Psoas muscle (tissue), 8 donors: ENCODE results near the gene GALNT12. TPM values are rescaled to one million over a fixed set of nuclear protein-coding genes. Genes with fewer than 3 reads are reported as not detected.

Experiments
- ATAC-seq, 4 donors: fragments of 200-7000 bp; cut with Tn5 transposase; one replicate each; pipeline ENCODE4 v1.9.1; 2020; ENCODE audit warnings: moderate library complexity in 3 of 4, mild to moderate bottlenecking in 2 of 4
- DNase-seq, 2 donors: peaks; one replicate each; pipeline ENCODE4 v3.0.0-alpha.2; 2020
- H3K27ac ChIP-seq: fragments of 200-600 bp; one replicate; pipeline ENCODE4 v1.8.0; 2022
- H3K27me3 ChIP-seq, 3 donors: fragments of 200-600 bp in 1 of 3; one replicate each; pipeline versions ENCODE4 v1.6.1 to v1.8.0; 2013 to 2022; ENCODE audit warnings: low read length in 2 of 3, mild to moderate bottlenecking in 2 of 3, moderate library complexity in 1 of 3; ENCODE audit not compliant: insufficient read depth in 3 of 3
- H3K36me3 ChIP-seq, 2 donors: fragments of 200-600 bp in 1 of 2; one replicate each; pipeline versions ENCODE4 v1.6.1 to v1.8.0; 2013 to 2022; ENCODE audit warnings: low read depth in 1 of 2, mild to moderate bottlenecking in 1 of 2, moderate library complexity in 1 of 2; ENCODE audit not compliant: insufficient read depth in 1 of 2
- H3K4me1 ChIP-seq: fragments of 200-600 bp; one replicate; pipeline ENCODE4 v1.8.0; 2022
- H3K4me3 ChIP-seq: fragments of 200-600 bp; one replicate; pipeline ENCODE4 v1.8.0; 2022; ENCODE audit warnings: mild to moderate bottlenecking
- H3K9me3 ChIP-seq: fragments of 200-600 bp; one replicate; pipeline ENCODE4 v1.8.0; 2022
- WGBS, 3 donors: extraction: QIAGEN DNeasy Blood & Tissue Kit; methylation state at CpG; one replicate each; pipeline versions ENCODE4 v1.1.6 to v1.1.7; 2013; 5-methylcytosine and 5-hydroxymethylcytosine counted together
- intact Hi-C, 2 donors: fragments of 100-400 bp; cut with DNase I; formaldehyde crosslinking; loops; one replicate each; pipeline versions ENCODE4 v1.11.0 to v1.14.2; 2022
- polyA plus RNA-seq, 3 donors: library from polyadenylated mRNA; stranded (reverse); fragments of 200-250 nt; gene quantifications; one replicate each; pipeline ENCODE4 v1.2.3, GENCODE V29; 2013
- total RNA-seq, 4 donors: library from RNA; stranded (reverse); fragmentation: NEBNext Ultra II Directional in 2 of 4; extraction: Animal tissue kit (Norgen Biotek cat#: 25700) in 2 of 4; gene quantifications; one replicate each; pipeline versions ENCODE4 v1.2.1 to v1.2.4, GENCODE V29; 2021 to 2023
- TF ChIP-seq, protein P1 (sequence below): fragments of 200-600 bp; IDR thresholded peaks from one replicate; pipeline ENCODE4 v1.8.0; 2022; ENCODE audit warnings: antibody characterized with exemption
- donor health status: healthy with polysubstance abuse.
- donor health status: DM: no; HTN: no; CAD: no; lungs with moderate emphysema.
- donor health status: Bipolar disorder and iron deficiency.
- donor health status: healthy.
- donor health status: DM: yes; HTN: yes; CAD: no.
- donor health status: DM: no; HTN: no; CAD: no.
- donor health status: DM: no; HTN: no; CAD: no.
- donor health status: DM: yes; HTN: yes; CAD: no.

Gene GALNT12
- total and polyA plus RNA-seq, 7 donors = 0.12 to 0.32 (median 0.28) TPM; not detected in 1

DNA sequence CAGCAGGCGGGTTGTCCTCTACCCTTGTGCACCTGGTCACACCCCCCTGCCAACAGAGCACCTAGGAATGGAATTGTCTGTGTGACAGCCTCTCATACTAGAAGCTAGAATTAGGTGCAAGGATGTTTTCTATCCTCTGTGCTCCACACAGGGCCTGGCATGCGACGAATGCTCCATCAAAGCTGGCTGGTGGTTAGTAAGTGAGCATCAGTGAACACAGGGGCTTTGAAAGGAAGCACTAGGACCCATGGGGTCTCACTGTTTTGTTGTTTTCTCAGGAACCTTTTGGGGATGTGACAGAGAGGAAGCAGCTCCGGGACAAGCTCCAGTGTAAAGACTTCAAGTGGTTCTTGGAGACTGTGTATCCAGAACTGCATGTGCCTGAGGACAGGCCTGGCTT lies 32.3 kb downstream of the GALNT12 start:
- 58 to 80% (median 60%) methylated on average over 4 of the region's 4 CpGs for WGBS, 3 donors
- intact Hi-C loops = no loop called here

DNA sequence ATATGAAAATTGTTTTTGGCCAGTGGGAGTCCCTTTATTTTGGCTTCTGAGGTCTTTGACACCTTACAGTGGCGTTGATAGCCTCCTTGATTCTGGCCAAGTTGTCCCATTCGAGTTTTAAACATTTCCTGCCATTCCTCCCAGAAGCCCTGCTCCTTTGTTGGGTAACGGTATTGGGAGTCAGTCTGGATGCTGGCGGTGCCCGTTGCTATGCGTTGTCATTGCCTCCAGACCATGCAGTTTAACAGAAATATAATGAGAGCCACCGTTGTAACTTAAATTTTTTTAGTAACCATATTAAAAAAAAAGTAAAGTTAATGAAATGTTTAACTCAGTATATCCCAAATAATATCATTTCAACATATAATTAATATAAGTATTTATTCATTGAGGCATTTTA lies 35.0 kb downstream of the GALNT12 start:
- H3K9me3 ChIP-seq = no peaks in the 10 kb centered on the region
- DNase-seq (no peak), ATAC-seq (no peak)
- no peaks in the 10 kb centered on the region for H3K27me3 ChIP-seq
- no peaks in the 10 kb centered on the region for H3K4me1 ChIP-seq
- intact Hi-C loops = no loop called here
- H3K36me3 ChIP-seq = no peaks in the 10 kb centered on the region
- TF ChIP-seq, protein P1, sequence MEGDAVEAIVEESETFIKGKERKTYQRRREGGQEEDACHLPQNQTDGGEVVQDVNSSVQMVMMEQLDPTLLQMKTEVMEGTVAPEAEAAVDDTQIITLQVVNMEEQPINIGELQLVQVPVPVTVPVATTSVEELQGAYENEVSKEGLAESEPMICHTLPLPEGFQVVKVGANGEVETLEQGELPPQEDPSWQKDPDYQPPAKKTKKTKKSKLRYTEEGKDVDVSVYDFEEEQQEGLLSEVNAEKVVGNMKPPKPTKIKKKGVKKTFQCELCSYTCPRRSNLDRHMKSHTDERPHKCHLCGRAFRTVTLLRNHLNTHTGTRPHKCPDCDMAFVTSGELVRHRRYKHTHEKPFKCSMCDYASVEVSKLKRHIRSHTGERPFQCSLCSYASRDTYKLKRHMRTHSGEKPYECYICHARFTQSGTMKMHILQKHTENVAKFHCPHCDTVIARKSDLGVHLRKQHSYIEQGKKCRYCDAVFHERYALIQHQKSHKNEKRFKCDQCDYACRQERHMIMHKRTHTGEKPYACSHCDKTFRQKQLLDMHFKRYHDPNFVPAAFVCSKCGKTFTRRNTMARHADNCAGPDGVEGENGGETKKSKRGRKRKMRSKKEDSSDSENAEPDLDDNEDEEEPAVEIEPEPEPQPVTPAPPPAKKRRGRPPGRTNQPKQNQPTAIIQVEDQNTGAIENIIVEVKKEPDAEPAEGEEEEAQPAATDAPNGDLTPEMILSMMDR = no peak
- 82 to 87% (median 85%) methylated on average over 7 of the region's 7 CpGs for WGBS, 3 donors
- no peak overlapping the region for H3K4me3 ChIP-seq
- no peak overlapping the region for H3K27ac ChIP-seq

More for the DNA sequence above, 32.3 kb downstream of the GALNT12 start:
- Histone ChIP-seq H3K4me1 (no peaks in the 10 kb centered on the region), H3K9me3 (no peaks in the 10 kb centered on the region), H3K36me3 (no peaks in the 10 kb centered on the region), H3K27me3 (no peaks in the 10 kb centered on the region), H3K4me3 (no peak overlapping the region), H3K27ac (no peak overlapping the region)
- TF ChIP-seq, protein P1 = no peak
- ATAC-seq = no peak
- no peak for DNase-seq

DNA sequence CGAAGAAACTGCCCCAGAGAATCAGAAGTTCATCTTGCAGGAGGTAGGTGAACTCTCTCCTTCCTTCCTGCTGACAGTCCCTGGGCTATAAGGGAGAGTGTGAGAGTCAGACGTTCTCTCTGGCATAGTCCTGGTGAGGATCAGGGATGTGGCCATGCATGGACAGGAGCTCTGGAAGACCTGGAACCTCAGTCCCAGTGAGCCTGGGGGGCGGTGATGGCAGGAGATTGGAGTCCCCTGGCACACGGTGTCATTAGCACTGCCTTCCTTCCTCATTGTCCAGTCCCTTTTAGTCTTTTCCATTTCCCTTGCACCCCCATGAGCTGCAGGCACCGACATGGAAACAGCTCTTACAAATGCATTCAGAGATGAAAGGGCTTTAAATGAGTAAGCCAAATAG lies 38.6 kb downstream of the GALNT12 start:
- Histone ChIP-seq H3K36me3 (no peaks in the 10 kb centered on the region), H3K9me3 (no peaks in the 10 kb centered on the region), H3K27ac (no peak overlapping the region), H3K27me3 (no peaks in the 10 kb centered on the region), H3K4me1 (peaks cover 4% of the 10 kb centered on the region), H3K4me3 (no peak overlapping the region)
- TF ChIP-seq, protein P1 = no peak
- 73 to 78% (median 74%) methylated on average over 5 of the region's 5 CpGs for WGBS, 3 donors
- DNase-seq (no peak), ATAC-seq (no peak)
- intact Hi-C loops = loop anchor here in 1 of 2 donors (5.0 kb wide), 1 partner anchor 296 kb away; no protein-coding TSS in a partner anchor

DNA sequence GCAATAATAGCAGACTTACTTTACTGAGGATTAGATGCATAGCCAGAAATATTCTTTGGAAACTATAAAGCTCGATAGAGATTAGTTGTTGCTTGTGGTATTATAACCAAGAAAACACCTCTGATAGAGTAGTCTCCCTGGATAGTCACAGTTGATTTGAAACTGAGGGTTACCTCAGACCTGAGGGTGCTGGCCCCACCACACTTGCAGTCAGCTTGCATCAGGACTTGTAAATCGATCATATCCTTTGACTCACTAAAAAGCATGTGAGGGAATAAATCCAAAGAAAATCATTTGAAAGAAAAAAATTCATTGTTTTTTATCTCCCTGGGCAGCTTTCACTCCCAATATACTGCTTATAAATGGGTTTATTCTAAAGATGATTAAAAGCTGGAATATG lies 39.4 kb downstream of the GALNT12 start:
- Histone ChIP-seq H3K27me3 (no peaks in the 10 kb centered on the region), H3K36me3 (no peaks in the 10 kb centered on the region), H3K9me3 (no peaks in the 10 kb centered on the region), H3K4me3 (no peak overlapping the region), H3K4me1 (peaks cover 4% of the 10 kb centered on the region), H3K27ac (no peak overlapping the region)
- TF ChIP-seq, protein P1 = no peak
- DNase-seq (no peak), ATAC-seq (no peak)
- WGBS, 3 donors = 85 to 89% (median 88%) methylated on average over 2 of the region's 2 CpGs
- intact Hi-C loops = loop anchor here in 1 of 2 donors (5.0 kb wide), 1 partner anchor 295 kb away; no protein-coding TSS in a partner anchor
